NT2/D1 (cell line): Measurements from ENCODE around the gene CDK11A.
"Not testable (repeated sequence)": the region's sequence is repeated elsewhere in the genome, so short reads cannot be mapped to it uniquely, and the experiment has no call there.

Experiments used
- DNase-seq: peaks from one replicate; pipeline ENCODE4 v3.0.0-alpha.2; 2011; ENCODE audit warnings: low read depth, low spot score
- H3K27me3 ChIP-seq: 2 replicates; pipeline ENCODE4 v1.6.0; 2011; ENCODE audit warnings: mild to moderate bottlenecking; ENCODE audit not compliant: insufficient read length, insufficient read depth
- H3K36me3 ChIP-seq: 2 replicates; pipeline ENCODE4 v1.6.1; 2011; ENCODE audit warnings: mild to moderate bottlenecking, low read length, mixed read lengths; ENCODE audit not compliant: insufficient read depth, insufficient read length
- H3K4me1 ChIP-seq: 2 replicates; pipeline ENCODE4 v1.5.1; 2011; ENCODE audit not compliant: insufficient read depth, insufficient read length
- H3K4me3 ChIP-seq: 2 replicates; pipeline ENCODE4 v1.5.1; 2011; ENCODE audit warnings: low read depth; ENCODE audit not compliant: insufficient read length
- H3K9ac ChIP-seq: 2 replicates; pipeline ENCODE4 v1.6.0; 2011; ENCODE audit warnings: low read depth; ENCODE audit not compliant: insufficient read length
- H3K9me3 ChIP-seq: 2 replicates; pipeline ENCODE4 v1.5.1; 2011; ENCODE audit warnings: mild to moderate bottlenecking, low read length; ENCODE audit not compliant: insufficient read depth
- SUZ12 ChIP-seq: IDR thresholded peaks from 2 replicates; pipeline ENCODE4 v1.6.1; 2011; ENCODE audit not compliant: insufficient read length, insufficient read depth; ENCODE audit errors: extremely low read depth
- YY1 ChIP-seq: IDR thresholded peaks from 2 replicates; pipeline ENCODE4 v1.6.1; 2011; ENCODE audit not compliant: insufficient read length, insufficient read depth
- ZNF274 ChIP-seq: IDR thresholded peaks from 2 replicates; pipeline ENCODE4 v1.6.1; 2011; ENCODE audit warnings: mild to moderate bottlenecking, low read depth, low read length

Gene CDK11A

GRCh38 chr1:1752636-1753606, 28.8 kb upstream of the CDK11A start:
- no peak for DNase-seq
- Histone ChIP-seq H3K27me3 (no peaks in the 10 kb centered on the region), H3K36me3 (peaks cover 50% of the 10 kb centered on the region), H3K9me3 (no peaks in the 10 kb centered on the region), H3K9ac (no peak overlapping the region), H3K4me3 (no peak overlapping the region), H3K4me1 (peaks cover 3% of the 10 kb centered on the region)
- TF ChIP-seq ZNF274 (no peak), SUZ12 (no peak), YY1 (no peak)

GRCh38 chr1:1752190-1752589, 28.0 kb upstream of the CDK11A start:
- H3K4me1 ChIP-seq = peaks cover 3% of the 10 kb centered on the region
- TF ChIP-seq ZNF274 = no peak
- TF ChIP-seq YY1 = no peak
- no peak for TF ChIP-seq SUZ12
- no peaks in the 10 kb centered on the region for H3K9me3 ChIP-seq
- H3K9ac ChIP-seq = no peak overlapping the region
- no peaks in the 10 kb centered on the region for H3K27me3 ChIP-seq
- no peak for DNase-seq
- peaks cover 43% of the 10 kb centered on the region for H3K36me3 ChIP-seq
- H3K4me3 ChIP-seq = no peak overlapping the region

DNA sequence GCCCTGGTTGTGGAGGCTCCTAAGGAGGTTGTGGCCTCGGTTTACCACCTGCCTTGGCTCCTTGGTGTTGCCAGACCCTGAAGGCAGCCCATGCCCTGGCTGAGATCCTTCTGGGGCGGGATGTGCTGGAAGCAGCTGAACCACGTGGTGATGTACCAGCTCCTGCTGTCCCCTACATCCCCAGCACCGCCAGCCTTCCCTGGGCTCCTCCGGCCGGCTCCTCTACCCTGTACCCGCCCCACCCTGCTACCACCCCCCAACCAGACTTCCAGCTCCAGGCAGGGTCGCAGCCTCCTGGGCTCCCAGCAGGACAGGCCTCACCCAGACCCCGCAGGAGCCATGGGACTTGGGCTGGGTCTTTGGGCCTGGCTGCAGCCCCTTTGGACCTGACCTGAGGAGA, 25.8 kb upstream of the CDK11A start:
- not testable (repeated sequence) for H3K9ac ChIP-seq, H3K27me3 ChIP-seq

GRCh38 chr1:1748686-1749321, 24.6 kb upstream of the CDK11A start:
- no peak for DNase-seq
- TF ChIP-seq SUZ12 (no peak), ZNF274 (no peak), YY1 (no peak)
- peaks cover 17% of the 10 kb centered on the region for H3K36me3 ChIP-seq
- H3K4me1 ChIP-seq = peaks cover 3% of the 10 kb centered on the region
- no peak overlapping the region for H3K4me3 ChIP-seq
- H3K9ac ChIP-seq = peak overlapping the region; percentile 32
- H3K27me3 ChIP-seq = no peaks in the 10 kb centered on the region
- H3K9me3 ChIP-seq = no peaks in the 10 kb centered on the region

More for the DNA sequence above, 25.8 kb upstream of the CDK11A start:
- not testable (repeated sequence) for H3K4me1 ChIP-seq, DNase-seq, H3K9me3 ChIP-seq, H3K4me3 ChIP-seq
- H3K36me3 ChIP-seq = peaks cover 26% of the 10 kb centered on the region

GRCh38 chr1:1746566-1746909, 22.4 kb upstream of the CDK11A start:
- H3K27me3 ChIP-seq, H3K4me3 ChIP-seq, H3K9me3 ChIP-seq, DNase-seq, H3K9ac ChIP-seq, H3K36me3 ChIP-seq, H3K4me1 ChIP-seq: not testable (repeated sequence)

DNA sequence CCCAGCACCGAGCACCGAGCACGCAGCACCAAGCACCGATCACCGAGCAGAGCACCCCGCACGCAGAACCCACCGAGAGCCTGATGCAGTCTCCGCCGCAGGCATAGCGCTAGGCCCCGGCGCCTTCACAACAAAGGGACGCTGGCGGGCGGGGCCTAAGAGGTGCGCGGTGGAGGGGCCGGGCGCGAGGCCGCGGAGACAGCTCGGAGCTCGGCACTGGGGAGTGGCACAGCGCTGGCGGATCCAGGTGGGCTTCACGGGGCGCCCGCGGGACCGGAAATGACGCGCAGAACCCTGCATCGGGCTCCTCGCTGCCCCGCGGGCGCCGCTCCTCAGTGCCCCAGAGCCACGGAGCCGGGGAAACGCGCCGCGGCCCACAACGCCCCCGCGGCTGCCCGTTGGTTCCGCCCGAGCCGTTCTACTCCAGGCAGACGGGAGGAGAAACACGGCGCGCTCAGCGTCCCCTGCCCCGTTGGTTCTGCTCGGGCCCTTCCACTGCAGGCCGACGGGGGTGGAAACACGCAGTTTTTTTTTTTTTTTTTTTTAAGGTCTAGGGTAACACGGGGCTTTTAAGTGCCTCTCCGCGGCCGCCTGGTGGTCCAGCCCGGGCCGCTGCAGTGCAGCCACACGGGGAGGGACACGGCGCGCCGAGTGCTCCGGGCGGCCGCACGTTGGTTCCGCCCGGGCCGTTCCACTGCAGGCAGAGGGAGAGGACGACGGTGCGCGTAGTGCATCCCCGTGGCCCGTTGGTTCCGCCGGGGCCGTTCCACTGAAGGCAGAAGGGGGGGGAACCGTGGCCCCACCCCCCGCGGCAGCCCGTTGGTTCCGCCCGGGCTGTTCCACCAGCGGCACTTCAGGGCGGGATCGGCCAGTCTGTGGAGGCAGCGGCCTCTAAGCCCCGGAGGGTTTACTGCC, 21.8 kb upstream of the CDK11A start:
- not testable (repeated sequence) for H3K27me3 ChIP-seq, H3K4me1 ChIP-seq, H3K9me3 ChIP-seq, H3K36me3 ChIP-seq, H3K9ac ChIP-seq
- H3K4me3 ChIP-seq = peak overlapping the region; percentile 28
- peak; percentile 27 for DNase-seq

DNA sequence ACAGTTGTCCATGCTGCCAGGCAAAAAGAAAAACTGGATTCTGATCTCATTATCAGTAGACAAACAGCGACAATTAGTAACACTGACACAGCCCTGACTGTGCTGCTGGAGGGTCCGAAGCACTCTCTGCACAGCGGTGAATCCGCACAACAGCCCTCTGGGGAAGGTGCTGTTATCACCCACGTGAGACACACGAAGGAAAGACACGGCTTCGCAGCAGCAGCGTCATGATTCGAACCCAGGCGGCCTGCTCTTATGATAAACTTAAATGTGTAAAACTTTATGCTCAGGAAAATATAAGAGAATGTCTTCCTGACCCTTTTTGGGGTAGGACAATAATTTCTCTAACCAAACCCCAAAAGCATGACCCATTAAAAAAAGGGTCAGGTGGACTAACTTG, 18.4 kb upstream of the CDK11A start:
- H3K27me3 ChIP-seq, H3K36me3 ChIP-seq, H3K9me3 ChIP-seq, DNase-seq, H3K9ac ChIP-seq, H3K4me1 ChIP-seq, H3K4me3 ChIP-seq: not testable (repeated sequence)

DNA sequence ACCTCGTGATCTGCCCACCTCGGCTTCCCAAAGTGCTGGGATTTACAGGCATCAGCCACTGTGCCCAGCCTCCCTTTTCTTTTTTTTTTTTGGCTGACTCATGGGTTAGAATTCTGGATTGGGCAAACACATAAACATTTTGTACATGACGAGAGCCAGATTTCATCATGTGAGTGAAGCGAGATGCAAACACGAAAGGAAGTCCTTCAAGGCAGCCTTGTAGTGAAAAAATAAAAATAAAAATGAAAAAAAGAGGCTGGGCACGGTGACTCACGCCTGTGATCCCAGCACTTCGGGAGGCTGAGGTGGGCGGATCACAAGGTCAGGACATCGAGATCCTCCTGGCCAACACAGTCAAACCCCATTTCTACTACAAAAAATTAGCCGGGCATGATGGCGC, 16.9 kb upstream of the CDK11A start:
- not testable (repeated sequence) for H3K9ac ChIP-seq, DNase-seq

GRCh38 chr1:1738799-1739337, 14.7 kb upstream of the CDK11A start:
- not testable (repeated sequence) for H3K4me3 ChIP-seq, H3K27me3 ChIP-seq, H3K36me3 ChIP-seq, H3K9me3 ChIP-seq, DNase-seq, H3K4me1 ChIP-seq, H3K9ac ChIP-seq

More for the DNA sequence above, 16.9 kb upstream of the CDK11A start:
- H3K36me3 ChIP-seq, H3K4me1 ChIP-seq, H3K27me3 ChIP-seq, H3K9me3 ChIP-seq, H3K4me3 ChIP-seq: not testable (repeated sequence)

GRCh38 chr1:1737675-1738590, 13.8 kb upstream of the CDK11A start:
- not testable (repeated sequence) for H3K9ac ChIP-seq, H3K27me3 ChIP-seq, DNase-seq, H3K36me3 ChIP-seq, H3K4me1 ChIP-seq, H3K4me3 ChIP-seq, H3K9me3 ChIP-seq
